HepG2 (cell line): ENCODE measurements around the gene TTC28. TPM values are rescaled to one million over a fixed set of nuclear protein-coding genes. Genes with fewer than 3 reads are reported as not detected.

ENCODE experiments used
- ATAC-seq: fragments of 200-7000 bp; cut with Tn5 transposase; 3 replicates; pipeline ENCODE4 v1.9.1; 2020; ENCODE audit warnings: mild to moderate bottlenecking, moderate library complexity
- BruUV-seq: library from RNA; stranded (reverse); fragments of 400-500 nt; replicated peaks from 2 replicates; lab custom pipeline; 2021; lab: Mats Ljungman, UMichigan
- CTCF ChIA-PET: fragments of 300-600 bp; formaldehyde crosslinking; extraction: SDS; loops from one replicate; lab custom pipeline; 2021; ENCODE audit warnings: low total read pairs, inconsistent platforms, low intra/inter-chr PET ratio; lab: Yijun Ruan, JAX
- POLR2A ChIA-PET: fragments of 350-600 bp; sonication (Branson Sonifier 250); formaldehyde crosslinking; loops from one replicate; lab custom pipeline; 2020; ENCODE audit warnings: antibody characterized with exemption, inconsistent platforms; lab: Yijun Ruan, JAX
- DNase-seq: peaks from one replicate; pipeline ENCODE4 v3.0.0-alpha.2; 2015; ENCODE audit warnings: low spot score
- FAIRE-seq: peaks from 3 replicates; lab custom pipeline; 2011; peaks lifted over from hg19 to GRCh38; lab: Jason Lieb, UNC
- H2AFZ ChIP-seq: one replicate; pipeline ENCODE4 v1.6.1; 2011; ENCODE audit warnings: low read length, inconsistent platforms
- H3K27ac ChIP-seq: fragments of 300-600 bp; 3 replicates; pipeline ENCODE4 v1.8.0; 2011; ENCODE audit warnings: mixed run types, mild to moderate bottlenecking, mixed read lengths, low read length, inconsistent platforms; ENCODE audit not compliant: insufficient read depth; ENCODE audit errors: extremely low read length
- H3K27me3 ChIP-seq, 2 experiments: fragments of 200-600 bp in 1 of 2; 2 replicates in 1 of 2; 3 replicates in 1 of 2; pipeline versions ENCODE4 v1.6.0 to v1.8.0; 2011; ENCODE audit warnings: low read length in 2 of 2, mild to moderate bottlenecking in 2 of 2, moderate library complexity in 2 of 2, inconsistent platforms in 1 of 2; ENCODE audit not compliant: insufficient read depth in 2 of 2, control insufficient read depth in 1 of 2
- H3K36me3 ChIP-seq, 2 experiments: fragments of 200-600 bp in 1 of 2; replicated peaks in 1 of 2; 2 replicates in 1 of 2; 3 replicates in 1 of 2; pipeline versions ENCODE4 v1.5.1 to v1.8.0; 2011; ENCODE audit warnings: low read length in 2 of 2, inconsistent platforms in 1 of 2; ENCODE audit not compliant: insufficient read depth in 2 of 2, control insufficient read depth in 1 of 2
- H3K4me1 ChIP-seq: 2 replicates; pipeline ENCODE4 v1.5.1; 2012; ENCODE audit warnings: low read length, inconsistent platforms; ENCODE audit not compliant: insufficient read depth
- H3K4me2 ChIP-seq: 2 replicates; pipeline ENCODE4 v1.6.0; 2011; ENCODE audit warnings: low read depth, low read length, inconsistent platforms
- H3K4me3 ChIP-seq, 3 experiments: fragments of 200-600 bp in 1 of 3; sonication (generic), shearing (Covaris generic) in 1 of 3; replicated peaks in 1 of 3; 2 replicates each; pipeline ENCODE4 v1.5.1; 2011 to 2016; ENCODE audit warnings: low read length in 3 of 3, inconsistent platforms in 2 of 3, low read depth in 2 of 3, mild to moderate bottlenecking in 2 of 3, control low read depth in 1 of 3, mixed read lengths in 1 of 3; ENCODE audit not compliant: insufficient read depth in 1 of 3
- H3K79me2 ChIP-seq: one replicate; pipeline ENCODE4 v1.6.1; 2011; ENCODE audit warnings: low read length, inconsistent platforms; ENCODE audit not compliant: insufficient read depth
- H3K9ac ChIP-seq: 2 replicates; pipeline ENCODE4 v1.6.0; 2011; ENCODE audit warnings: mild to moderate bottlenecking, low read depth, low read length, inconsistent platforms; ENCODE audit not compliant: insufficient read depth
- H3K9me3 ChIP-seq: 2 replicates; pipeline ENCODE4 v1.5.1; 2012; ENCODE audit warnings: mild to moderate bottlenecking, low read length
- H4K20me1 ChIP-seq: 2 replicates; pipeline ENCODE4 v1.6.0; 2011; ENCODE audit warnings: inconsistent platforms, mild to moderate bottlenecking, low read length, moderate library complexity; ENCODE audit not compliant: insufficient read depth
- ASH2L ChIP-seq: fragments of 300-600, 200-600 bp; sonication (generic); IDR thresholded peaks from 2 replicates; pipeline ENCODE4 v1.7.0; 2017; ENCODE audit warnings: low read depth, mild to moderate bottlenecking, moderate library complexity, mixed read lengths, low read length; ENCODE audit not compliant: insufficient read length
- CBX2 ChIP-seq, 2 experiments: fragments of 200-600 bp in 1 of 2; sonication (generic); formaldehyde crosslinking in 1 of 2; IDR thresholded peaks; 2 replicates each; pipeline versions ENCODE4 v1.7.0 to v1.8.1; 2018 to 2022; ENCODE audit warnings: low read depth in 2 of 2, low read length in 1 of 2, mild to moderate bottlenecking in 1 of 2, missing genetic modification reagents in 1 of 2
- ELF3 ChIP-seq: IDR thresholded peaks from 2 replicates; pipeline ENCODE4 v1.6.1; 2016; ENCODE audit warnings: missing genetic modification reagents, missing compliant biosample characterization
- EP300 ChIP-seq, 3 experiments: sonication (generic) in 1 of 3; formaldehyde crosslinking in 1 of 3; IDR thresholded peaks; 2 replicates each; pipeline versions ENCODE4 v1.5.1 to v1.6.1; 2011 to 2020; ENCODE audit warnings: low read depth in 2 of 3, low read length in 2 of 3, borderline replicate concordance in 1 of 3, improper control_type of control experiment in 1 of 3, mild to moderate bottlenecking in 1 of 3, missing genetic modification reagents in 1 of 3, moderate library complexity in 1 of 3
- ETV5 ChIP-seq: IDR thresholded peaks from 2 replicates; pipeline ENCODE4 v1.6.1; 2018; ENCODE audit warnings: missing biosample characterization, missing genetic modification reagents, inconsistent platforms, borderline replicate concordance
- KLF6 ChIP-seq: IDR thresholded peaks from 2 replicates; pipeline ENCODE4 v1.8.0; 2016; ENCODE audit warnings: missing biosample characterization, missing genetic modification reagents
- MED13 ChIP-seq: sonication (generic); formaldehyde crosslinking; IDR thresholded peaks from 2 replicates; pipeline ENCODE4 v1.5.0; 2020; ENCODE audit warnings: missing genetic modification reagents
- PHF20 ChIP-seq: sonication (generic); formaldehyde crosslinking; IDR thresholded peaks from 2 replicates; pipeline ENCODE4 v1.5.0; 2020; ENCODE audit warnings: mild to moderate bottlenecking, missing genetic modification reagents
- SAFB2 ChIP-seq: sonication (generic); formaldehyde crosslinking; IDR thresholded peaks from 2 replicates; pipeline ENCODE4 v1.5.1; 2020; ENCODE audit warnings: missing genetic modification reagents, low read depth, mild to moderate bottlenecking, borderline replicate concordance
- USF2 ChIP-seq, 2 experiments: sonication (generic) in 1 of 2; formaldehyde crosslinking in 1 of 2; IDR thresholded peaks; 2 replicates each; pipeline versions ENCODE4 v1.5.1 to v1.6.1; 2011 to 2020; ENCODE audit warnings: borderline replicate concordance in 1 of 2, low read depth in 1 of 2, low read length in 1 of 2, mild to moderate bottlenecking in 1 of 2, missing genetic modification reagents in 1 of 2, moderate library complexity in 1 of 2
- ZBTB49 ChIP-seq: sonication (generic); formaldehyde crosslinking; IDR thresholded peaks from 2 replicates; pipeline ENCODE4 v1.4.0; 2020; ENCODE audit warnings: missing genetic modification reagents, borderline replicate concordance
- ZNF264 ChIP-seq: sonication (generic); formaldehyde crosslinking; IDR thresholded peaks from 2 replicates; pipeline ENCODE4 v1.4.0; 2020; ENCODE audit warnings: missing genetic modification reagents
- ZNF343 ChIP-seq: sonication (generic); formaldehyde crosslinking; IDR thresholded peaks from 2 replicates; pipeline ENCODE4 v1.4.0; 2020; ENCODE audit warnings: mild to moderate bottlenecking, missing genetic modification reagents
- ZNF549 ChIP-seq: sonication (generic); formaldehyde crosslinking; IDR thresholded peaks from 2 replicates; pipeline ENCODE4 v1.5.0; 2020; ENCODE audit warnings: missing genetic modification reagents
- WGBS: methylation state at CpG from one replicate; pipeline ENCODE4 v1.1.6; 2017; ENCODE audit warnings: low lambda C conversion rate; 5-methylcytosine and 5-hydroxymethylcytosine counted together
- in situ Hi-C: cut with HindIII; loops from 2 replicates; pipeline ENCODE4 v1.10.0; 2017; ENCODE audit warnings: low pct_unique_long_range_greater_than_20kb; ENCODE audit not compliant: extremely low pct_ligation_motif_present
- intact Hi-C: fragments of 100-400 bp; cut with micrococcal nuclease; formaldehyde crosslinking; loops from one replicate; pipeline ENCODE4 v1.10.0; 2022; ENCODE audit not compliant: unreplicated experiment
- polyA plus RNA-seq, 8 experiments: library from polyadenylated mRNA; depleted of rRNA in 3 of 8; stranded (reverse) in 7 of 8; unstranded in 1 of 8; fragments of >200 nt; fragmentation: Illumina TruSeq in 4 of 8; extraction: Trizol in 4 of 8; gene quantifications; 2 replicates each; pipeline versions ENCODE4 v1.2.1 to v1.2.3, GENCODE V29; 2011 to 2016; ENCODE audit warnings: low read depth in 4 of 8, missing spikeins in 1 of 8, mixed read lengths in 1 of 8; ENCODE audit not compliant: insufficient read depth in 1 of 8
- total RNA-seq, 5 experiments: library from RNA; depleted of rRNA; stranded (reverse); fragments of >200 nt; fragmentation: Illumina TruSeq; extraction: Trizol; gene quantifications; 2 replicates each; pipeline ENCODE4 v1.2.3, GENCODE V29; 2016; ENCODE audit warnings: low read depth in 1 of 5
- TF ChIP-seq, protein P1 (sequence below): sonication (generic); formaldehyde crosslinking; IDR thresholded peaks from 2 replicates; pipeline ENCODE4 v1.9.0; 2022; ENCODE audit warnings: low read depth, missing genetic modification reagents
- TF ChIP-seq, protein P2 (sequence below): sonication (generic); formaldehyde crosslinking; IDR thresholded peaks from 2 replicates; pipeline ENCODE4 v1.4.0; 2020; ENCODE audit warnings: mild to moderate bottlenecking, missing genetic modification reagents

Gene TTC28
- total and polyA plus RNA-seq, 2 of the 13 experiments (the other 11 are each of a cell fraction or from before 2014, with no cell fraction given): 4.2 to 13.1 TPM

- POLR2A ChIA-PET: no interaction called here
- Histone ChIP-seq H3K27me3 (no peaks in the 10 kb centered on the region), H3K9ac (no peak overlapping the region), H3K27ac (no peak overlapping the region), H3K36me3 (no peaks in the 10 kb centered on the region), H3K4me3 (no peak overlapping the region), H2AFZ (no peak overlapping the region), H3K9me3 (no peaks in the 10 kb centered on the region), H3K79me2 (no peaks in the 10 kb centered on the region), H3K4me1 (no peaks in the 10 kb centered on the region), H4K20me1 (no peaks in the 10 kb centered on the region), H3K4me2 (no peak overlapping the region)
- in situ Hi-C loops: no loop called here
- TF ChIP-seq ZNF549 (CRISPR knock-in tag) (no peak), KLF6 (no peak), SAFB2 (CRISPR knock-in tag) (no peak), ASH2L (no peak), PHF20 (CRISPR knock-in tag) (no peak), ZNF264 (CRISPR knock-in tag) (no peak), EP300 (IDR thresholded peaks at IDR 0.05; ENCODE audit: low read depth in 2 of 2, low read length in 2 of 2) (no peak), EP300 (CRISPR knock-in tag; IDR thresholded peaks at IDR 0.05; ENCODE audit: borderline replicate concordance) (no peak), USF2 (IDR thresholded peaks at IDR 0.05; ENCODE audit: low read depth, low read length) (no peak), USF2 (CRISPR knock-in tag; IDR thresholded peaks at IDR 0.05; ENCODE audit: borderline replicate concordance) (no peak), MED13 (CRISPR knock-in tag) (no peak), ETV5 (CRISPR knock-in tag) (no peak), ZBTB49 (no peak), CBX2 (IDR thresholded peaks at IDR 0.05; ENCODE audit: low read depth, low read length) (no peak), CBX2 (CRISPR knock-in tag; IDR thresholded peaks at IDR 0.05; ENCODE audit: low read depth) (no peak), ELF3 (CRISPR knock-in tag) (no peak), ZNF343 (CRISPR knock-in tag) (no peak)
- TF ChIP-seq, protein P1, sequence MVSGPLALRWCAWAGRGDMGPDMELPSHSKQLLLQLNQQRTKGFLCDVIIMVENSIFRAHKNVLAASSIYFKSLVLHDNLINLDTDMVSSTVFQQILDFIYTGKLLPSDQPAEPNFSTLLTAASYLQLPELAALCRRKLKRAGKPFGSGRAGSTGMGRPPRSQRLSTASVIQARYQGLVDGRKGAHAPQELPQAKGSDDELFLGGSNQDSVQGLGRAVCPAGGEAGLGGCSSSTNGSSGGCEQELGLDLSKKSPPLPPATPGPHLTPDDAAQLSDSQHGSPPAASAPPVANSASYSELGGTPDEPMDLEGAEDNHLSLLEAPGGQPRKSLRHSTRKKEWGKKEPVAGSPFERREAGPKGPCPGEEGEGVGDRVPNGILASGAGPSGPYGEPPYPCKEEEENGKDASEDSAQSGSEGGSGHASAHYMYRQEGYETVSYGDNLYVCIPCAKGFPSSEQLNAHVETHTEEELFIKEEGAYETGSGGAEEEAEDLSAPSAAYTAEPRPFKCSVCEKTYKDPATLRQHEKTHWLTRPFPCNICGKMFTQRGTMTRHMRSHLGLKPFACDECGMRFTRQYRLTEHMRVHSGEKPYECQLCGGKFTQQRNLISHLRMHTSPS (CRISPR knock-in tag): no peak
- TF ChIP-seq, protein P2, sequence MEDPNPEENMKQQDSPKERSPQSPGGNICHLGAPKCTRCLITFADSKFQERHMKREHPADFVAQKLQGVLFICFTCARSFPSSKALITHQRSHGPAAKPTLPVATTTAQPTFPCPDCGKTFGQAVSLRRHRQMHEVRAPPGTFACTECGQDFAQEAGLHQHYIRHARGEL: no peak
- BruUV-seq: no TSS peak
- DNase-seq: no peak
- intact Hi-C loops: no loop called here
- no peak for FAIRE-seq
- ATAC-seq: no peak
- CTCF ChIA-PET: no interaction called here
- WGBS: 90% methylated on average over 3 of the region's 3 CpGs
Measured at GRCh38 chr22:28186641-28187040, 493.0 kb downstream of the TTC28 start.
